Mesenteric fat pad (tissue), 1 donor: ENCODE results near the gene LIMA1. TPM values are rescaled to one million over a fixed set of nuclear protein-coding genes. Genes with fewer than 3 reads are reported as not detected.
"Not testable (repeated sequence)": the region's sequence is repeated elsewhere in the genome, so short reads cannot be mapped to it uniquely, and the experiment has no call there.

Experiments
- DNase-seq: peaks from one replicate; pipeline ENCODE4 v3.0.0-alpha.2; 2020; ENCODE audit warnings: low spot score
- total RNA-seq: library from RNA; stranded (reverse); fragmentation: NEBNext Ultra II Directional; extraction: Animal tissue kit (Norgen Biotek cat#: 25700); gene quantifications from one replicate; pipeline ENCODE4 v1.2.1, GENCODE V29; 2021
- donor health status: DM: yes; HTN: yes; CAD: no.

The LIMA1 gene
- total RNA-seq, 1 donor from 2014 or later: 163 TPM

GRCh38 chr12:50188875-50189575 lies 94.3 kb downstream of the LIMA1 start:
- no peak for DNase-seq

GRCh38 chr12:50188241-50188781 lies 95.0 kb downstream of the LIMA1 start:
- no peak for DNase-seq

- DNase-seq: no peak
Measured at GRCh38 chr12:50187084-50187900, 96.0 kb downstream of the LIMA1 start.

GRCh38 chr12:50186681-50187080 lies 96.6 kb downstream of the LIMA1 start:
- DNase-seq: no peak

GRCh38 chr12:50185970-50186663 lies 97.2 kb downstream of the LIMA1 start:
- no peak for DNase-seq

- no peak for DNase-seq
Measured at GRCh38 chr12:50185301-50185895, 97.9 kb downstream of the LIMA1 start.

- no peak for DNase-seq
Measured at GRCh38 chr12:50184261-50184660, 99.1 kb downstream of the LIMA1 start.

GRCh38 chr12:50182461-50182860 lies 100.9 kb downstream of the LIMA1 start:
- no peak for DNase-seq

- no peak for DNase-seq
Measured at GRCh38 chr12:50181691-50182090, 101.6 kb downstream of the LIMA1 start.

- no peak for DNase-seq
Measured at GRCh38 chr12:50175716-50176026, 107.6 kb downstream of the LIMA1 start.

- DNase-seq: no peak
Measured at GRCh38 chr12:50174971-50175715, 108.2 kb downstream of the LIMA1 start.

GRCh38 chr12:50167049-50167828 lies 116.1 kb downstream of the LIMA1 start, which contains the start of gene CERS5:
Gene CERS5 (minus strand): TSS chr12:50167369. CDS start chr12:50167297, 72 bp downstream.
- DNase-seq: peak; percentile 99

GRCh38 chr12:50166799-50167048 lies 116.6 kb downstream of the LIMA1 start:
- no peak for DNase-seq

GRCh38 chr12:50164963-50165362 lies 118.4 kb downstream of the LIMA1 start:
- no peak for DNase-seq

- no peak for DNase-seq
Measured at GRCh38 chr12:50162230-50162629, 121.1 kb downstream of the LIMA1 start.

GRCh38 chr12:50160643-50161042 lies 122.7 kb downstream of the LIMA1 start:
- DNase-seq: no peak

- DNase-seq: no peak
Measured at GRCh38 chr12:50157259-50157658, 126.1 kb downstream of the LIMA1 start.

- DNase-seq: no peak
Measured at GRCh38 chr12:50156641-50157040, 126.7 kb downstream of the LIMA1 start.

- DNase-seq: not testable (repeated sequence)
Measured at GRCh38 chr12:50154947-50155346, 128.4 kb downstream of the LIMA1 start.

- DNase-seq: no peak
Measured at GRCh38 chr12:50151047-50151687, 132.2 kb downstream of the LIMA1 start.
